Measurements from ENCODE around the gene GCC2. TPM values are rescaled to one million over a fixed set of nuclear protein-coding genes. Genes with fewer than 3 reads are reported as not detected.

Gene GCC2
- total and polyA plus RNA-seq, 2 donors from 2014 or later: 9.5 to 74.5 TPM

DNA sequence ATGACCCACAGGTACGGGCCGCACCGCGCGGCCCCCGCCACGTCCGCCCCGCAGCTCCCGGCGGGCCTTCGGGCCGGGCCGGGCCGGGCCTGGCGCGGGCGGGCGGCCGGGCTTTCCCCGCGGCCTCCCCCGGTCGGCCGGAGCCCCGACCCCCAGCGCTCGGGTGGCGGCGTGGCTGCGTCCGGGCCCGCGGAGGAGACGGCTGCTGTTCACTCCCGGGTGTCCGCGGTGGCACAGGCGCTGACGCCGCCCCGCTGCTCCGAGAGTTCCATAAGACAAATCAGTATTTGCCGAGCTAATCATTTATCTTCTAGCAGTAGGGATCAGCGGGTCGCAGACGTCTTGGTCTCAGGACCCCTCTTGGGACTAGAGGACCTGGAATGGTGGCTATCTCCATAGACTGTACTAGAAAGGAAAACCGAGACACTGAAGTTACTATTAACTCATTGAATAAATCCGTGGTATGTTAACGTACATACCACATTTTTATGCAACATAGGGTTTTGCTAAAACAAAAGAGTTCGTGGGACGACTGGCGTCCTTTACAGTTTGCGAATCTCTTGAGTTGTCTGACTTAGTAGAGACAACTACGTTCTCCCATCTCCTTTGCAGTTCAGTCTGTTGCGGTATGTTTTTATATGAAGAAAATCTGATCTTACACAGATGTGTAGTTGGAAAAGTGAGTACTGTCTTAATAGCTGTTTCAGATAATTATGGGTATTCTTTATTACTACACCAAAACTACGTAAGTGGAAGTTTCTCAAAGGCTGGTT, 85.8 kb downstream of the GCC2 start:
- TF ChIP-seq CTCF (IDR thresholded peaks at IDR 0.05; ENCODE audit: borderline replicate concordance, extremely low read depth, insufficient read depth): no peak
- no peaks in the 10 kb centered on the region for H3K27me3 ChIP-seq (ENCODE audit: control insufficient read depth, insufficient read depth, low read length)
- H3K9me3 ChIP-seq (ENCODE audit: control insufficient read depth in 2 of 3, insufficient read depth in 1 of 3, low read length in 3 of 3): no peaks in the 10 kb centered on the region
- peak overlapping the region; percentile 72 to 97 (median 91) for H3K4me3 ChIP-seq (ENCODE audit: low read length in 3 of 3)
- no peak for FAIRE-seq
- H3K9ac ChIP-seq (ENCODE audit: low read length in 3 of 3): peak overlapping the region; percentile 70 to 84 (median 82)
- DNase-seq: peak; percentile 50 to 85 (median 74)
- peak overlapping the region; percentile 66 to 90 for H3K27ac ChIP-seq (ENCODE audit: low read depth in 2 of 2, low read length in 2 of 2)
- intact Hi-C loops (cut with DNase I): no loop called here
- no peaks in the 10 kb centered on the region for H3K36me3 ChIP-seq (ENCODE audit: control insufficient read depth in 2 of 3, insufficient read depth in 3 of 3, low read length in 3 of 3)
- H3K4me1 ChIP-seq (ENCODE audit: control insufficient read depth in 2 of 3, insufficient read depth in 2 of 3, low read depth in 1 of 3, low read length in 3 of 3): peaks cover 3 to 14% (median 4%) of the 10 kb centered on the region in 3 donors

- H3K4me3 ChIP-seq (ENCODE audit: low read length in 3 of 3): peak overlapping the region; percentile 72 to 97 (median 91)
- H3K9ac ChIP-seq (ENCODE audit: low read length in 3 of 3): peak overlapping the region; percentile 70 to 84 (median 82)
- no peaks in the 10 kb centered on the region for H3K36me3 ChIP-seq (ENCODE audit: control insufficient read depth in 2 of 3, insufficient read depth in 3 of 3, low read length in 3 of 3)
- no peaks in the 10 kb centered on the region for H3K9me3 ChIP-seq (ENCODE audit: control insufficient read depth in 2 of 3, insufficient read depth in 1 of 3, low read length in 3 of 3)
- DNase-seq (peak in 1 of 5 donors; percentile 52), FAIRE-seq (no peak)
- H3K4me1 ChIP-seq (ENCODE audit: control insufficient read depth in 2 of 3, insufficient read depth in 2 of 3, low read depth in 1 of 3, low read length in 3 of 3): peaks cover 3 to 14% (median 4%) of the 10 kb centered on the region in 3 donors
- no peaks in the 10 kb centered on the region for H3K27me3 ChIP-seq (ENCODE audit: control insufficient read depth, insufficient read depth, low read length)
- intact Hi-C loops (cut with DNase I): no loop called here
- TF ChIP-seq CTCF (IDR thresholded peaks at IDR 0.05; ENCODE audit: borderline replicate concordance, extremely low read depth, insufficient read depth): no peak
- H3K27ac ChIP-seq (ENCODE audit: low read depth in 2 of 2, low read length in 2 of 2): peak overlapping the region in 1 of 2 donors; percentile 58
Observed at GRCh38 chr2:108535357-108535631, 86.3 kb downstream of the GCC2 start.

DNA sequence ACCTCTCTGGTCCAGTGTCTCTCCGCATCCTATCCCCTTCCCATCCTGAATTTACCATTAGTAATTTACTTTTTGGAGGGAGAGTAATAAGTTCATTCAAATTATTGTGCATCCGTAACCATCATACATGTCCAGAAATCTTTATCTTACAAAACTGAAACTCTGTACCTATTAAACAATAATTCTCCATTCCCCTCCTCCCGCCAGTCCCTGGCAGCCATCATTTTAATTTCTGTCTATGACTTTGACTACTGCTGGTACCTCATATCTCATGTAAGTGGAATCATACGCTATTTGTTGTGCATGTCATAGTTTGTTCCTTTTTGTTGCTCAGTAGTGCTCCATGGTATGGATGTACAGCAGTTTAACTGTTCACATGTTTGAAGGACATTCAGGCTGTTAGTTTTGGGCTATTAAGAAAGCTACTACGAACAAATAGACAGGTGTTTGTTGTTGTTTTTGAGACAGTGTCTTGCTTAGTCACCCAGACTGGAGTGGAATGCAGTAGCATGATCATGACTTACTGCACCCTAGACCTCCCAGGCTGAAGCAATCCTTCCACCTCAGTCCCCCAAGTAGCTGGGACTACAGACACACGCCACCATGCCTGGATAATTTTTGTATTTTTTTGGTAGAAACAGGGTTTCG, 87.3 kb downstream of the GCC2 start:
- no peak for TF ChIP-seq CTCF (IDR thresholded peaks at IDR 0.05; ENCODE audit: borderline replicate concordance, extremely low read depth, insufficient read depth)
- peak overlapping the region in 1 of 3 donors; percentile 12 for H3K9ac ChIP-seq (ENCODE audit: low read length in 3 of 3)
- no peaks in the 10 kb centered on the region for H3K27me3 ChIP-seq (ENCODE audit: control insufficient read depth, insufficient read depth, low read length)
- DNase-seq: peak in 2 of 5 donors; percentile 32 to 34
- H3K36me3 ChIP-seq (ENCODE audit: control insufficient read depth in 2 of 3, insufficient read depth in 3 of 3, low read length in 3 of 3): no peaks in the 10 kb centered on the region
- H3K27ac ChIP-seq (ENCODE audit: low read depth in 2 of 2, low read length in 2 of 2): no peak overlapping the region
- intact Hi-C loops (cut with DNase I): no loop called here
- H3K4me1 ChIP-seq (ENCODE audit: control insufficient read depth in 2 of 3, insufficient read depth in 2 of 3, low read depth in 1 of 3, low read length in 3 of 3): peaks cover 3 to 19% (median 9%) of the 10 kb centered on the region in 3 donors
- no peak for FAIRE-seq
- H3K4me3 ChIP-seq (ENCODE audit: low read length in 3 of 3): peak overlapping the region in 2 of 3 donors; percentile 12 to 72
- H3K9me3 ChIP-seq (ENCODE audit: control insufficient read depth in 2 of 3, insufficient read depth in 1 of 3, low read length in 3 of 3): no peaks in the 10 kb centered on the region

Measured in kidney (tissue), 14 donors.